HT-29 (cell line): ENCODE measurements around the gene HLA-DQB1. TPM values are rescaled to one million over a fixed set of nuclear protein-coding genes. Genes with fewer than 3 reads are reported as not detected.
"Not testable (repeated sequence)": the region's sequence is repeated elsewhere in the genome, so short reads cannot be mapped to it uniquely, and the experiment has no call there.

Source experiments
- DNase-seq: peaks from one replicate; pipeline ENCODE4 v3.0.0-alpha.2; 2015; ENCODE audit warnings: low spot score
- total RNA-seq: library from RNA; depleted of rRNA; stranded (reverse); fragments of >200 nt; shearing (Covaris generic); gene quantifications from 2 replicates; pipeline ENCODE4 v1.2.3, GENCODE V29; 2014; rRNA removed

The HLA-DQB1 gene
- not detected in 2 replicates for total RNA-seq

- DNase-seq, result peak; percentile 7
These were observed at the start of gene HLA-DQB1 for GRCh38 chr6:32666420-32667300. TSS of gene HLA-DQB1 (minus strand) at chr6:32666657. CDS start at chr6:32666607, 50 bp downstream.

- DNase-seq, result no peak
These were observed 46.8 kb upstream of the HLA-DQB1 start for GRCh38 chr6:32713241-32713640.

GRCh38 chr6:32709625-32710024 lies 43.2 kb upstream of the HLA-DQB1 start:
- DNase-seq, result no peak

GRCh38 chr6:32705164-32705563 lies 38.7 kb upstream of the HLA-DQB1 start:
- not testable (repeated sequence) for DNase-seq

GRCh38 chr6:32703347-32703746 lies 36.9 kb upstream of the HLA-DQB1 start:
- DNase-seq, result no peak

GRCh38 chr6:32700391-32701040 lies 34.1 kb upstream of the HLA-DQB1 start:
- DNase-seq, result peak; percentile 61

GRCh38 chr6:32697031-32697430 lies 30.6 kb upstream of the HLA-DQB1 start:
- DNase-seq, result no peak

GRCh38 chr6:32692019-32692418 lies 25.6 kb upstream of the HLA-DQB1 start:
- peak; percentile 26 for DNase-seq

GRCh38 chr6:32689531-32690501 lies 23.4 kb upstream of the HLA-DQB1 start:
- DNase-seq, result no peak

GRCh38 chr6:32685603-32686002 lies 19.1 kb upstream of the HLA-DQB1 start:
- DNase-seq, result no peak

GRCh38 chr6:32684246-32684645 lies 17.8 kb upstream of the HLA-DQB1 start:
- no peak for DNase-seq

- DNase-seq, result no peak
These were observed 13.6 kb upstream of the HLA-DQB1 start for GRCh38 chr6:32680055-32680454.

- DNase-seq, result no peak
These were observed 13.0 kb upstream of the HLA-DQB1 start for GRCh38 chr6:32679492-32679891.

- not testable (repeated sequence) for DNase-seq
These were observed 7.7 kb upstream of the HLA-DQB1 start for GRCh38 chr6:32674123-32674522.

GRCh38 chr6:32671908-32672307 lies 5.5 kb upstream of the HLA-DQB1 start:
- not testable (repeated sequence) for DNase-seq

- DNase-seq, result no peak
These were observed 3.4 kb upstream of the HLA-DQB1 start for GRCh38 chr6:32669893-32670292.

GRCh38 chr6:32669240-32669639 lies 2.8 kb upstream of the HLA-DQB1 start:
- no peak for DNase-seq

GRCh38 chr6:32668226-32668747 lies 1.8 kb upstream of the HLA-DQB1 start:
- no peak for DNase-seq

GRCh38 chr6:32665661-32666060 lies 796 bp downstream of the HLA-DQB1 start:
- DNase-seq, result no peak

- no peak for DNase-seq
These were observed 1.6 kb downstream of the HLA-DQB1 start for GRCh38 chr6:32664827-32665362.

GRCh38 chr6:32664354-32664753 lies 2.1 kb downstream of the HLA-DQB1 start:
- no peak for DNase-seq
